Amniotic epithelial cell (primary cell): ENCODE measurements around the gene ABCB4.
"Not testable (repeated sequence)": the region's sequence is repeated elsewhere in the genome, so short reads cannot be mapped to it uniquely, and the experiment has no call there.

Experiments
- DNase-seq: peaks from one replicate; pipeline ENCODE4 v3.0.0-alpha.2; 2010; ENCODE audit warnings: low read depth

Gene ABCB4

DNA sequence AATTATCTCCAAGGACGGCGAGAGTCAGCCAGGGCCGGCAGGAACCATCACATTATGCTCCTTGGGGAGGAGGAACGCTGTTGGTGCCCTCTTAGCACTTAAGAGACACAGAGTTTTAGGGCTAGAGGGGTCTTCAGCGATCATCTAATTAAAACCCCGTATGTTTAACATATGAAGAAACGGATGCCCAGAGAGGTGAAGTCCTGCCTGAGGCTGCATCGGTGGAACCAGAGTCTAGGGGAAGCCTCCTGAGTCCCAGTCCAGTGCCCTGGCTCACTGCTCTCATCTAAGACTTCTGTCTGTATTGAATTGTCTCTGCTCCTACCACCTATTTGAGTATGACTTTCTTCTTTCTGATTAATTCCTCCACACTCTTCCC, 688 bp upstream of the ABCB4 start:
- no peak for DNase-seq

DNA sequence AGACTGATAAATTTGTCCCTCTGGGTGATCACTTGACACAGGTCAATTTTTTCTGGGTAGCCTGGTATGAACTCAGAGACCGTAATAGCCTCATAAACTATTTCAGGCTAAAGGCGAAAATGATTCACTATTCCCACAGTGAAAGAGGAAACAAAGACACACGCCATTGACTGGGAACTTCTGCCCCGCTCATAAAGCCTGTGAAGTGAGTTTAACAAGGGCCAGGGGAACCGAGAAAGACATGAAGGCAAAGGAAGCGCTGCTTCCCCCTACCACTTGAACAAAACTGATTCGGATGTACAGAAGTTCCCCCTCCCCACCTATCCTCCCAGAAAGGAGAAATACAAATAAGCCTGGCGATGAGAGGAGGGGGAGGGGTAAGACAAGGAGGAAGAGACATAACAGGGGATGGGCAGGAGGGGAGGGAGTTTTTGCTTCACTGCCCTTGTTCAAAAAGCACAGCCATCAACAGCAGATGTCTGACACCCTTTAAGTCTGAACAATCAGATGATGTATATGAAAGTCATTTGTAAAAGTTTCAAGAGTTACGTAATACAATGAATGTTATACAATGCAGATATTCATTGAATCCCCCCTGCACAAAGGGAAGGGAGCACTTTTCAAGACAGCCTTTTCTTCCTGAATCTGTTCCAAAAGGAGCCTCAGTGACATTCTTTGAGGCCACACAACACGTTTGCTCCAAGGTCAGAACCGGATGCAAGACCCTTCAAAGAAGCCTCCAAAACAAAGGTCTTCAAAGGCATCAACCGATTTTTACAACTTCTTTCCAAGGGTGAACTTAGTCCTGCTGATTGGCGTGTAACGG, 734 bp downstream of the ABCB4 start:
- peak; percentile 14 for DNase-seq

- DNase-seq = no peak
These were observed 1.5 kb downstream of the ABCB4 start for GRCh38 chr7:87473986-87474385.

GRCh38 chr7:87473192-87473591, 2.3 kb downstream of the ABCB4 start:
- DNase-seq = no peak

- no peak for DNase-seq
These were observed 4.0 kb downstream of the ABCB4 start for GRCh38 chr7:87471473-87471872.

DNA sequence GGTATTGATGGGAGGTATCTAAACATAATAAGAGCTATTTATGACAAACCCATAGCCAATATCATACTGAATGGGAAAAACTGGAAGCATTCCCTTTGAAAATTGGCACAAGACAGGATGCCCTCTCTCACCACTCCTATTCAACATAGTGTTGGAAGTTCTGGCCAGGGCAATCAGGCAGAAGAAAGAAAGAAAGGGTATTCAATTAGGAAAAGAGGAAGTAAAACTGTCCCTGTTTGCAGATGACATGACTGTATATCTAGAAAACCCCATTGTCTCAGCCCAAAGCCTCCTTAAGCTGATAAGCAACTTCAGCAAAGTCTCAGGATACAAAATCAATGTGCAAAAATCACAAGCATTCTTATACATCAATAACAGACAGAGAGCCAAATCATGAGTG, 6.3 kb downstream of the ABCB4 start:
- DNase-seq = not testable (repeated sequence)

DNA sequence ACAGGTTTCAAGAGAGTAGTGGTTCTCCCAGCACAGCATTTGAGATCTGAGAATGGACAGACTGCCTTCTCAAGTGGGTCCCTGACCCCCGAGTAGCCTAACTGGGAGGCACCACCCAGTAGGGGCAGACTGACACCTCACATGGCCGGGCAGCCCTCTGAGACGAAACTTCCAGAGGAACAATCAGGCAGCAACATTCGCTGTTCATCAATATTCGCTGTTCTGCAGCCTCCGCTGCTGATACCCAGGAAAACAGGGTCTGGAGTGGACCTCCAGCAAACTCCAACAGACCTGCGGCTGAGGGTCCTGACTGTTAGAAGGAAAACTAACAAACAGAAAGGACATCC, 10.0 kb downstream of the ABCB4 start:
- not testable (repeated sequence) for DNase-seq

GRCh38 chr7:87464830-87465533, 10.5 kb downstream of the ABCB4 start:
- DNase-seq = not testable (repeated sequence)

GRCh38 chr7:87463982-87464381, 11.5 kb downstream of the ABCB4 start:
- DNase-seq = no peak

- not testable (repeated sequence) for DNase-seq
These were observed 15.0 kb downstream of the ABCB4 start for GRCh38 chr7:87460444-87460843.

DNA sequence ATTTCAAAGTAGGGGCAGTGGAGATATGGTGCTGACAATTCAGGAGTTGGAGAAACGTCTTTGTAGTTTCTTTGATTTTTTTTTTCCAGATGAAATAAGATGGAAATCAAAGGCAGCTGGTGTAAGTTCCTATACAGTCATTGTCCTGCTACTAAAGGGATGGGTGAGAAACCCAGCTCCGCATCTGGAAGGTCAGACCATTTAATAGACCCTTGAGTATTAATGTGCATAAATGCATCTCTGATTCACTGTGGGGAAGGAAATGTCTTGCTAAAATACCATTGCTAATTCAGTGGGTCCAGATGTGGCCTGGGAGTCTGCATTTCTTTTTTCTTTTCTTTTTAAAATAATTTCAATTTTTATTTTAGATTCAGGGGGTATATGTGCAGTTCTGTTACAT, 15.5 kb downstream of the ABCB4 start:
- DNase-seq = no peak

GRCh38 chr7:87458148-87458547, 17.3 kb downstream of the ABCB4 start:
- DNase-seq = no peak

DNA sequence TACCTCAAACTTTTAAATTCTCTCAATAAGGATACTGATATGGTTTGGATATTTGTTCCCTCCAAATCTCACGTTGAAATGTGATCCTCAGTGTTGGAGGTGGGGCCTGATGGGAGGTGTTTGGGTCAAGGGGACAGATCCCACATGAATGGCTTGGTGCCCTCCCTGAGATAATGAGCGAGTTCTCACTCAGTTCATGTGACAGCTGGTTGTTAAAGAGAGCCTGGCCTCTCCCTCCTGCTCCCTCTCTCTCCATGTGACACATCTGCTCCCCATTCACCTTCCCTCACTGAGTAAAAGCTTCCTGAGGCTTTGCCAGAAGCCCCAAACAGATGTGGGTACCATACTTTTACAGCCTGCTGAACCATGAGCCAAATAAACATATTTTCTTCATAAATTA, 19.2 kb downstream of the ABCB4 start:
- no peak for DNase-seq

DNA sequence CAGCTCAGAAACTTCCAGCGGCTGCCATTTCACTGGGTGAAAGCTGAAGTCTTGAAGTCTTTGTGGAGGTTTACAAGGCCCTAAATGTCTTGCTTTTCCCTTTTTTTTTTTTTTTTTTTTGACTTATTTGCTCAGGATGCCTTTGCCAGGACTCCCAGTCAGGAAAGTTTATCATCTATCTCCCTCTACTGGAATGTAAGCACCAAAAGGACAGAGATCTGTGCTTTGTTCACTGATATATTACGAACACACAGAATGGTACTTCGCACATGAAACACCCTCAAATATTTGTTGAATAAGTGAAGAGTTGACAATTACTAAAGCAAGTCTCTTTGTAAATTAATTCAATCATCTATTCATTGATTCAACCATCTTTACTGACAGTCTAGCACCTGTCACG, 23.2 kb downstream of the ABCB4 start:
- DNase-seq = no peak

DNA sequence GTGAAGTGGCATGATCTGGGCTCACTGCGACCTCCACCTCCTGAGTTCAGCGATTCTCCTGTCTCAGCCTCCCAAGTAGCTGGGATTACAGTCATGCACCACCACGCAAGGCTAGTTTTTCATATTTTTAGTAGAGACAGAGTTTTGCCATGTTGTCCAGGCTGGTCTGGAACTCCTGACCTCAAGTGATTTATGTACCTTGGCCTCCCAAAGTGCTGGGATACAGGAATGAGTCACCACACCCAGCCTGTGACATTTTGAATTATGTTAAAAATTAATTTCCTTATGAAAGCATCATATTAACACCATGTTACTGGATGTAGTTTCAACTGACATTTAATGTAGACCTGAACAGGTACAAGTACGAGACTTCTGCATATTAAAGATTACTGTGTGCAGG, 24.3 kb downstream of the ABCB4 start:
- DNase-seq = no peak

DNA sequence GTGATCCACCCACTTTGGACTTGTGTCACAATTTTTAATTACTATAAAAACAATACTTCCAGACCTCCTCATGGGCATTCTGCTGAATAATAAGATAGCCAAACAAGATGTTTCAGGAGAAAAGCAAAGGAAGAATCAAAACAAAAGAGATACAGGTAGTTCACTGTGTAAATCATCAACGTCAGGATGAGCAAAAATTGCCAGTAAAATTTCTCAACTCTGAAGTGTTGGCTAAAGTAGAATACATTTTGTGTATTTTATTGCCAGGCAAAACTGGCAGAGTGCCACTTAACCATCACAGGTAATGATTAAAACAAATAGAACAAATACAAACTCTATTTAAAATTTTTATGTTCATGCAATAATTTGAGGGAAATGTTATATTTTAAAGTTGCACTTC, 24.8 kb downstream of the ABCB4 start:
- no peak for DNase-seq

- DNase-seq = no peak
These were observed 27.1 kb downstream of the ABCB4 start for GRCh38 chr7:87448388-87448787.

DNA sequence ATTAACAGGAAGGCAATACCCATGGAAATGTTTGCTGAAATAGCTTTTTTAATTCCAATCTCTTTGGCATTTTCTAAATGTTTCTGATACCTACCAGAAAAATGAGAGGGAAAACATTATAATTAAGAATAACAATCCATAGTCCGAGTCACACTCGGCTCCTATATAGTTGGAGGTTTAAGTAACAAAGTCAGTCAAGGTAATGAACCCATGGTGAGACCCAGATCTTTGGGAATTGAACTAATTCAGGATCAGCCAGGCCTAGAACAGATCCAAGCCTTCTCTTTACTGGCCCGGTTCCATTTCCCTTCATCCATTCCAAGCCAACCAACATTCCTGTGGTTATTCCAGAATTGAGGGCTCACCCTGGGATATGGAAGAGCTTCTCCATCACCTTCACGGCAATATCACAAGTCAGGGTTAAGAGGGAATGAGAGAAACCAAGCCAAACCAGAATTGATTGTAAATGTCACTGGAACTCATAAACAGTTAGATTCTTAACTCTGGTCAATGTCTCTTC, 28.3 kb downstream of the ABCB4 start:
- DNase-seq = no peak

DNA sequence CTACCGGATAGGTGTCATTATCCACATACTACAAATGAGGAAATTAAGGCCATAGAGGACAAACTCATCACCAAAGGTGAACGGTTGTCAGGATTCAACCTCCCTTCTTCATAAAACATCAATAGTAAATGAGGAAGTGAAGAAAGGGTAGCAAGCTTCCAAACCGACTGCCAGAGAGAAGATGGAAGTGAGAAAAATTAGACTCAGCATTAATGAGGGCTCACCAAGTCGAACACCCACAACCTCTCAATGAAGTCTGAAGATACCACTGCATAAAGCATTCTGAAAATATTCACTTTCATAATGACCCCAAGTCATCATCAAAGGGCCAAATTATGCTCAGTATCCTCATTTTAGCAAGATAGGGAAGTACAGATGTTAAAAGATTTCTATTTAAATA, 29.6 kb downstream of the ABCB4 start:
- DNase-seq = no peak

- DNase-seq = peak; percentile 4
These were observed 39.9 kb downstream of the ABCB4 start for GRCh38 chr7:87435546-87435945.

DNA sequence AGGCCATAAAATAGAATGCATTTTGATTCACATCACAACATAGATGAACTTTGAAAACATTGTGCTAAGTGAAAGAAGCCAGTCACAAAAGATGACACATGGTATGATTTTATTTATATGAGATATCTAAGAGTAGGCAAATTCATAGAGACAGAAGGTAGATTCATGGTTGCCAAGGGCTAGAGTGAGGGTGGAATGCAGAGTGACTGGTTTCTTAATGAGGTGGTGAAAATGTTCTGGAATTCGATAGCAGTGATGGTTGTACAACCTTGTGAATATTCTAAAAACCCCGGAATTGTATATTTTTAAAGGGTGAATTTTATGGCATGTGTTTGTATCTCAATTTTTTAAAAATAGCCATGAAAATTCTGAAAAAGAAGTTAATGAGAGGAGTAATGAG, 42.9 kb downstream of the ABCB4 start:
- no peak for DNase-seq

- no peak for DNase-seq
These were observed 48.2 kb downstream of the ABCB4 start for GRCh38 chr7:87427288-87427687.

DNA sequence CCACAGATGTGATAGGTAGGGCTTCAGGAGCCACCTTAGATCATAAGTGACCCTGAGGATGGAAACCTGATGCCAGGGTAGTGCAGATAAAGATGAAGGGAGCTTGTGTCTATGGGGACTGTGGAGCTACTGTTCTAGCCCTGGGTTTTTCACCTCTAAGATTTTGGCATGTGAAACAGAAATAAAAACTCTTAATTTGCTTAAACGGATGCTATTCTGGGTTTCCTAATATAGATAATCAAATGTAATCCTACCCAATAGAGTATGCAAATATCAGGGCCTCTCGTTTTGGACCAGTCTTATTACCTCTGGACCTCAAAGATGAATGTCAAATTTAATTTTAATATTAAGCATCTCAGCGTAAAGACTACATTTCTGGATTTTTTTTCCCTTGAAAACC, 49.3 kb downstream of the ABCB4 start:
- no peak for DNase-seq

DNA sequence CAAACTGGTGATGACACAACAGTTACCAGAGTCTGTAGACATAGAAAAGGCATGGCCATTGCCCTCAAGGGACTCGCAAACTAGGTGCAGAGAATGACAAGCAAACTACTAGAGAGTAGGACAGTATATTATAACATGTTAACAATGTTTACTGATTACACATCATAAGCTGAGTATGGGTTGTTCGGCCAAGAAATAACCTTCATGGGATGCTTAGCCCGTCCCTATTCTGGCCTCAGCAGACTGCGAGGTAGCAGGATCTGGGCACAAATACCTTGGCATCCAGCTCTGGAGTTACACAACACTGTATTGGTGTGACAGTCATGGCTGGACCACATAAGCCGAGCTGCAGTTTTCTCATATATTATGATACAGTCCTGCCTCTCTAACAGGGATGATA, 51.4 kb downstream of the ABCB4 start:
- DNase-seq = no peak
